Measurements from ENCODE around the gene ZFYVE9.

ZFYVE9 gene

GRCh38 chr1:52225174-52225573, 83.3 kb downstream of the ZFYVE9 start:
- ChIA-PET CTCF (no interaction called here), POLR2A (no interaction called here)
- Histone ChIP-seq H3K4me1 (ENCODE audit: control insufficient read depth, insufficient read depth, low read length) (no peaks in the 10 kb centered on the region), H3K27ac (ENCODE audit: extremely low read depth, low read depth, low read length) (no peak overlapping the region), H3K9me3 (ENCODE audit: control insufficient read depth, insufficient read depth, low read depth, low read length) (no peaks in the 10 kb centered on the region), H3K36me3 (ENCODE audit: control insufficient read depth in 2 of 2, insufficient read depth in 1 of 2, low read length in 2 of 2) (no peaks in the 10 kb centered on the region), H3K4me3 (ENCODE audit: low read depth, low read length) (no peak overlapping the region)
- TF ChIP-seq ZSCAN30 (tag by site-specific recombination; IDR thresholded peaks at IDR 0.05) (no peak), SETDB1 (IDR thresholded peaks at IDR 0.05; ENCODE audit: insufficient read length, low read length) (peak; percentile 83), TRIM28 (IDR thresholded peaks at IDR 0.05; ENCODE audit: borderline replicate concordance, low read length) (peak; percentile 50; the same call in 1 of the 2 replicates)

GRCh38 chr1:52229494-52229893, 87.6 kb downstream of the ZFYVE9 start:
- H3K36me3 ChIP-seq (ENCODE audit: control insufficient read depth in 2 of 2, insufficient read depth in 1 of 2, low read length in 2 of 2): no peaks in the 10 kb centered on the region
- no peak overlapping the region for H3K27ac ChIP-seq (ENCODE audit: extremely low read depth, low read depth, low read length)
- no peak for TF ChIP-seq ELK4 (IDR thresholded peaks at IDR 0.05; ENCODE audit: borderline replicate concordance, low read depth, low read length)
- TF ChIP-seq SETDB1 (IDR thresholded peaks at IDR 0.05; ENCODE audit: insufficient read length, low read length): no peak
- TF ChIP-seq ZNF621 (tag by site-specific recombination; IDR thresholded peaks at IDR 0.05): no peak
- TF ChIP-seq ZNF561 (tag by site-specific recombination; IDR thresholded peaks at IDR 0.05; ENCODE audit: borderline replicate concordance): no peak
- no peak for TF ChIP-seq ZNF112 (tag by site-specific recombination; IDR thresholded peaks at IDR 0.05)
- TF ChIP-seq ZNF23 (tag by site-specific recombination; IDR thresholded peaks at IDR 0.05; ENCODE audit: borderline replicate concordance): no peak
- no peak for TF ChIP-seq EGR2 (tag by site-specific recombination; IDR thresholded peaks at IDR 0.05; ENCODE audit: low read depth)
- no peak for TF ChIP-seq ZNF426 (tag by site-specific recombination; IDR thresholded peaks at IDR 0.05)
- no peak for TF ChIP-seq ZNF510 (tag by site-specific recombination; IDR thresholded peaks at IDR 0.05; ENCODE audit: insufficient replicate concordance)
- TF ChIP-seq SP7 (tag by site-specific recombination; IDR thresholded peaks at IDR 0.05): no peak
- no peak for TF ChIP-seq ZNF423 (tag by site-specific recombination; IDR thresholded peaks at IDR 0.05)
- TF ChIP-seq ZNF555 (tag by site-specific recombination; conservative IDR thresholded peaks at IDR 0.05): no peak
- no peak for TF ChIP-seq ZNF518A (tag by site-specific recombination; conservative IDR thresholded peaks at IDR 0.05; ENCODE audit: low read depth)
- TF ChIP-seq ZSCAN18 (tag by site-specific recombination; IDR thresholded peaks at IDR 0.05): no peak
- TF ChIP-seq ZNF398 (tag by site-specific recombination; IDR thresholded peaks at IDR 0.05): no peak
- TF ChIP-seq ZNF121 (tag by site-specific recombination; IDR thresholded peaks at IDR 0.05): no peak
- ChIA-PET CTCF (no interaction called here), POLR2A (no interaction called here)
- H3K4me1 ChIP-seq (ENCODE audit: control insufficient read depth, insufficient read depth, low read length): no peaks in the 10 kb centered on the region
- H3K9me3 ChIP-seq (ENCODE audit: control insufficient read depth, insufficient read depth, low read depth, low read length): no peaks in the 10 kb centered on the region
- no peak overlapping the region for H3K4me3 ChIP-seq (ENCODE audit: low read depth, low read length)

Data from HEK293 (cell line).